AG09309 (cell line): ENCODE measurements around the gene PLXNA4.

Experiments used
- DNase-seq: peaks from one replicate; pipeline ENCODE4 v3.0.0-alpha.2; 2010; ENCODE audit warnings: low read depth
- H3K4me3 ChIP-seq: 2 replicates; pipeline ENCODE4 v1.5.1; 2011; ENCODE audit warnings: mild to moderate bottlenecking, low read depth, low read length, moderate library complexity; ENCODE audit not compliant: control insufficient read depth
- CTCF ChIP-seq: IDR thresholded peaks from 2 replicates; pipeline ENCODE4 v1.5.1; 2011; ENCODE audit warnings: mild to moderate bottlenecking, low read depth, low read length, inconsistent platforms; ENCODE audit not compliant: insufficient read depth, control insufficient read depth; ENCODE audit errors: missing control alignments

The PLXNA4 gene

GRCh38 chr7:132135746-132136385, 440.4 kb downstream of the PLXNA4 start:
- no peak overlapping the region for H3K4me3 ChIP-seq
- TF ChIP-seq CTCF = no peak
- no peak for DNase-seq

GRCh38 chr7:132134814-132135445, 441.3 kb downstream of the PLXNA4 start:
- DNase-seq = no peak
- no peak overlapping the region for H3K4me3 ChIP-seq

GRCh38 chr7:132133501-132133900, 442.8 kb downstream of the PLXNA4 start:
- no peak overlapping the region for H3K4me3 ChIP-seq
- no peak for TF ChIP-seq CTCF
- DNase-seq = no peak

More at GRCh38 chr7:132134814-132135445, 441.3 kb downstream of the PLXNA4 start:
- no peak for TF ChIP-seq CTCF

GRCh38 chr7:132131196-132131595, 445.1 kb downstream of the PLXNA4 start:
- TF ChIP-seq CTCF = no peak
- H3K4me3 ChIP-seq = no peak overlapping the region
- no peak for DNase-seq

- H3K4me3 ChIP-seq = no peak overlapping the region
- no peak for TF ChIP-seq CTCF
- DNase-seq = no peak
Observed at GRCh38 chr7:132130497-132130896, 445.8 kb downstream of the PLXNA4 start.

GRCh38 chr7:132125872-132126595, 450.2 kb downstream of the PLXNA4 start:
- H3K4me3 ChIP-seq = no peak overlapping the region
- no peak for DNase-seq
- no peak for TF ChIP-seq CTCF
